SK-N-SH treated with all-trans-retinoic acid at 6 μM for 48 hours (cell line): Measurements from ENCODE around the gene NPY4R2.
"Not testable (repeated sequence)": the region's sequence is repeated elsewhere in the genome, so short reads cannot be mapped to it uniquely, and the experiment has no call there.

Experiments used
- ARNTL ChIP-seq: fragments of 450-650 bp; formaldehyde crosslinking; IDR thresholded peaks from 2 replicates; pipeline ENCODE4 v1.5.0; 2020; ENCODE audit warnings: low read depth, mild to moderate bottlenecking, moderate library complexity, borderline replicate concordance
- CREB5 ChIP-seq: fragments of 250-450 bp; sonication (Bioruptor Pico); IDR thresholded peaks from 2 replicates; pipeline ENCODE4 v1.5.1; 2020; ENCODE audit warnings: low read depth, mild to moderate bottlenecking, moderate library complexity
- CSRNP3 ChIP-seq: fragments of 250-450 bp; sonication (Bioruptor Pico); IDR thresholded peaks from 2 replicates; pipeline ENCODE4 v1.5.1; 2021; ENCODE audit warnings: mild to moderate bottlenecking, moderate library complexity
- PATZ1 ChIP-seq: fragments of 250-450 bp; sonication (Bioruptor Pico); IDR thresholded peaks from 2 replicates; pipeline ENCODE4 v1.8.0; 2020; ENCODE audit warnings: mild to moderate bottlenecking, moderate library complexity, borderline replicate concordance
- POU6F1 ChIP-seq: fragments of 250-450 bp; sonication (Bioruptor Pico); IDR thresholded peaks from 2 replicates; pipeline ENCODE4 v1.8.0; 2021; ENCODE audit warnings: low read depth, mild to moderate bottlenecking, moderate library complexity, borderline replicate concordance
- RARB ChIP-seq: fragments of 250-450 bp; sonication (Bioruptor Pico); IDR thresholded peaks from 2 replicates; pipeline ENCODE4 v1.8.0; 2021; ENCODE audit warnings: mild to moderate bottlenecking, moderate library complexity
- TCF4 ChIP-seq: fragments of 250-450 bp; sonication (Bioruptor Pico); IDR thresholded peaks from 2 replicates; pipeline ENCODE4 v1.8.0; 2021; ENCODE audit warnings: mild to moderate bottlenecking, moderate library complexity, borderline replicate concordance
- TOX ChIP-seq: fragments of 250-450 bp; sonication (Bioruptor Pico); IDR thresholded peaks from 2 replicates; pipeline ENCODE4 v1.8.0; 2021; ENCODE audit warnings: mild to moderate bottlenecking, moderate library complexity, borderline replicate concordance
- ZFP3 ChIP-seq: fragments of 250-450 bp; sonication (Bioruptor Pico); IDR thresholded peaks from 2 replicates; pipeline ENCODE4 v1.5.0; 2020; ENCODE audit warnings: mild to moderate bottlenecking, moderate library complexity
- ZNF565 ChIP-seq: fragments of 450-650 bp; formaldehyde crosslinking; conservative IDR thresholded peaks from 2 replicates; pipeline ENCODE4 v1.5.0; 2020; ENCODE audit warnings: low read depth, mild to moderate bottlenecking, moderate library complexity

GRCh38 chr10:47920610-47921009 lies 2.1 kb downstream of the NPY4R2 start:
- not testable (repeated sequence) for TF ChIP-seq POU6F1 (CRISPR knock-in tag); ZNF565; TCF4 (CRISPR knock-in tag); TOX (CRISPR knock-in tag); ZFP3 (CRISPR knock-in tag); RARB (CRISPR knock-in tag); CREB5; ARNTL (CRISPR knock-in tag); CSRNP3 (CRISPR knock-in tag); PATZ1 (CRISPR knock-in tag)
